IPS DF 6.9 (cell line): ENCODE data around the gene GPR21.

Experiments used
- DNase-seq: peaks from one replicate; pipeline ENCODE4 v3.0.0-alpha.2; 2013; ENCODE audit warnings: low read depth, low spot score
- H3K27ac ChIP-seq: one replicate; pipeline ENCODE4 v1.5.1; 2013; ENCODE audit warnings: low read length, control low read depth
- H3K27me3 ChIP-seq: 2 replicates; pipeline ENCODE4 v1.6.1; 2013; ENCODE audit warnings: mild to moderate bottlenecking, low read length; ENCODE audit not compliant: control insufficient read depth, insufficient read depth
- H3K36me3 ChIP-seq: 2 replicates; pipeline ENCODE4 v1.6.1; 2013; ENCODE audit warnings: low read length; ENCODE audit not compliant: control insufficient read depth, insufficient read depth
- H3K4me1 ChIP-seq: 2 replicates; pipeline ENCODE4 v1.6.1; 2013; ENCODE audit warnings: low read length; ENCODE audit not compliant: control insufficient read depth, insufficient read depth
- H3K4me3 ChIP-seq: 2 replicates; pipeline ENCODE4 v1.5.1; 2013; ENCODE audit warnings: mild to moderate bottlenecking, low read length
- H3K9me3 ChIP-seq: 2 replicates; pipeline ENCODE4 v1.6.1; 2013; ENCODE audit warnings: low read length, inconsistent platforms; ENCODE audit not compliant: control insufficient read depth, insufficient read depth
- WGBS: extraction: QIAGEN DNeasy Blood & Tissue Kit; methylation state at CpG from one replicate; pipeline ENCODE4 v1.1.7; 2013; ENCODE audit warnings: mixed read lengths, missing lambda C conversion rate; ENCODE audit not compliant: insufficient read length, insufficient coverage; 5-methylcytosine and 5-hydroxymethylcytosine counted together

Gene GPR21

GRCh38 chr9:123031963-123032362, 1.5 kb upstream of the GPR21 start:
- no CpG with 5 or more reads among the region's 1 CpG for WGBS
- Histone ChIP-seq H3K4me1 (no peaks in the 10 kb centered on the region), H3K4me3 (no peak overlapping the region), H3K9me3 (no peaks in the 10 kb centered on the region), H3K27me3 (no peaks in the 10 kb centered on the region), H3K27ac (no peak overlapping the region), H3K36me3 (no peaks in the 10 kb centered on the region; the same call in 1 of the 2 replicates)
- DNase-seq = no peak

- Histone ChIP-seq H3K4me3 (no peak overlapping the region), H3K4me1 (no peaks in the 10 kb centered on the region), H3K27ac (no peak overlapping the region), H3K9me3 (no peaks in the 10 kb centered on the region), H3K36me3 (no peaks in the 10 kb centered on the region), H3K27me3 (no peaks in the 10 kb centered on the region)
- DNase-seq = no peak
- WGBS = no CpG with 5 or more reads among the region's 8 CpGs
Observed at GRCh38 chr9:123033864-123034601, 566 bp downstream of the GPR21 start.

- H3K27me3 ChIP-seq = no peaks in the 10 kb centered on the region
- H3K36me3 ChIP-seq = no peaks in the 10 kb centered on the region
- H3K9me3 ChIP-seq = no peaks in the 10 kb centered on the region
- H3K4me3 ChIP-seq = no peak overlapping the region
- WGBS = no CpG with 5 or more reads among the region's 13 CpGs
- H3K27ac ChIP-seq = no peak overlapping the region
- no peak for DNase-seq
- H3K4me1 ChIP-seq = no peaks in the 10 kb centered on the region
Observed at GRCh38 chr9:123034881-123035510, 1.5 kb downstream of the GPR21 start.

GRCh38 chr9:123035791-123036190, 2.3 kb downstream of the GPR21 start:
- Histone ChIP-seq H3K27ac (no peak overlapping the region), H3K27me3 (no peaks in the 10 kb centered on the region), H3K4me3 (no peak overlapping the region), H3K36me3 (no peaks in the 10 kb centered on the region), H3K4me1 (no peaks in the 10 kb centered on the region), H3K9me3 (no peaks in the 10 kb centered on the region)
- no CpG with 5 or more reads among the region's 2 CpGs for WGBS
- no peak for DNase-seq

GRCh38 chr9:123036893-123037545, 3.6 kb downstream of the GPR21 start:
- H3K4me3 ChIP-seq = no peak overlapping the region
- H3K9me3 ChIP-seq = no peaks in the 10 kb centered on the region
- no CpG with 5 or more reads among the region's 3 CpGs for whole genome bisulfite sequencing
- DNase-seq = no peak
- H3K27ac ChIP-seq = no peak overlapping the region
- no peaks in the 10 kb centered on the region for H3K27me3 ChIP-seq
- no peaks in the 10 kb centered on the region for H3K4me1 ChIP-seq
- H3K36me3 ChIP-seq = no peaks in the 10 kb centered on the region

- Histone ChIP-seq H3K4me1 (no peaks in the 10 kb centered on the region), H3K27ac (no peak overlapping the region), H3K9me3 (no peaks in the 10 kb centered on the region), H3K27me3 (no peaks in the 10 kb centered on the region), H3K36me3 (no peaks in the 10 kb centered on the region), H3K4me3 (no peak overlapping the region)
- no peak for DNase-seq
- WGBS = no CpG with 5 or more reads among the region's 1 CpG
Observed at GRCh38 chr9:123039617-123040219, 6.3 kb downstream of the GPR21 start.

GRCh38 chr9:123040801-123041200, 7.3 kb downstream of the GPR21 start:
- Histone ChIP-seq H3K4me1 (no peaks in the 10 kb centered on the region), H3K36me3 (no peaks in the 10 kb centered on the region), H3K27ac (no peak overlapping the region), H3K27me3 (no peaks in the 10 kb centered on the region), H3K4me3 (no peak overlapping the region), H3K9me3 (no peaks in the 10 kb centered on the region)
- DNase-seq = no peak
- no CpG with 5 or more reads among the region's 1 CpG for WGBS

- DNase-seq = no peak
- no peaks in the 10 kb centered on the region for H3K36me3 ChIP-seq
- no CpG with 5 or more reads among the region's 2 CpGs for WGBS
Observed at GRCh38 chr9:123041489-123041888, 8.0 kb downstream of the GPR21 start.

GRCh38 chr9:123043081-123043939, 9.8 kb downstream of the GPR21 start:
- Histone ChIP-seq H3K36me3 (no peaks in the 10 kb centered on the region), H3K4me3 (no peak overlapping the region), H3K27ac (no peak overlapping the region), H3K4me1 (no peaks in the 10 kb centered on the region), H3K27me3 (no peaks in the 10 kb centered on the region), H3K9me3 (no peaks in the 10 kb centered on the region)
- no peak for DNase-seq
- no CpG with 5 or more reads among the region's 5 CpGs for WGBS

More at GRCh38 chr9:123041489-123041888, 8.0 kb downstream of the GPR21 start:
- no peaks in the 10 kb centered on the region for H3K4me1 ChIP-seq
- H3K27me3 ChIP-seq = no peaks in the 10 kb centered on the region
- no peak overlapping the region for H3K27ac ChIP-seq
- H3K9me3 ChIP-seq = no peaks in the 10 kb centered on the region
- no peak overlapping the region for H3K4me3 ChIP-seq

GRCh38 chr9:123044586-123044985, 11.1 kb downstream of the GPR21 start:
- Histone ChIP-seq H3K9me3 (no peaks in the 10 kb centered on the region), H3K4me1 (no peaks in the 10 kb centered on the region), H3K36me3 (no peaks in the 10 kb centered on the region), H3K27me3 (no peaks in the 10 kb centered on the region), H3K27ac (no peak overlapping the region), H3K4me3 (no peak overlapping the region)
- DNase-seq = no peak
- WGBS = no CpG with 5 or more reads among the region's 4 CpGs
